ENCODE data around the gene XYLT1.

XYLT1 gene

GRCh38 chr16:17155485-17155884 lies 315.3 kb downstream of the XYLT1 start:
- no peak for DNase-seq (ENCODE audit: low read depth)
- H3K4me3 ChIP-seq (ENCODE audit: control insufficient read depth, low read depth, low read length) = no peak overlapping the region
- TF ChIP-seq CTCF (IDR thresholded peaks at IDR 0.05; ENCODE audit: control insufficient read depth, insufficient read depth, low read depth, low read length, missing control alignments) = no peak

GRCh38 chr16:17154981-17155380 lies 315.8 kb downstream of the XYLT1 start:
- no peak for TF ChIP-seq CTCF (IDR thresholded peaks at IDR 0.05; ENCODE audit: control insufficient read depth, insufficient read depth, low read depth, low read length, missing control alignments)
- H3K4me3 ChIP-seq (ENCODE audit: control insufficient read depth, low read depth, low read length) = no peak overlapping the region
- no peak for DNase-seq (ENCODE audit: low read depth)

GRCh38 chr16:17152311-17152710 lies 318.4 kb downstream of the XYLT1 start:
- DNase-seq (ENCODE audit: low read depth) = no peak
- TF ChIP-seq CTCF (IDR thresholded peaks at IDR 0.05; ENCODE audit: control insufficient read depth, insufficient read depth, low read depth, low read length, missing control alignments) = no peak
- no peak overlapping the region for H3K4me3 ChIP-seq (ENCODE audit: control insufficient read depth, low read depth, low read length)

GRCh38 chr16:17151335-17151734 lies 319.4 kb downstream of the XYLT1 start:
- DNase-seq (ENCODE audit: low read depth) = no peak
- H3K4me3 ChIP-seq (ENCODE audit: control insufficient read depth, low read depth, low read length) = no peak overlapping the region
- TF ChIP-seq CTCF (IDR thresholded peaks at IDR 0.05; ENCODE audit: control insufficient read depth, insufficient read depth, low read depth, low read length, missing control alignments) = no peak

GRCh38 chr16:17149904-17150483 lies 320.8 kb downstream of the XYLT1 start:
- DNase-seq (ENCODE audit: low read depth) = no peak
- no peak overlapping the region for H3K4me3 ChIP-seq (ENCODE audit: control insufficient read depth, low read depth, low read length)
- no peak for TF ChIP-seq CTCF (IDR thresholded peaks at IDR 0.05; ENCODE audit: control insufficient read depth, insufficient read depth, low read depth, low read length, missing control alignments)

GRCh38 chr16:17147942-17148341 lies 322.8 kb downstream of the XYLT1 start:
- no peak for DNase-seq (ENCODE audit: low read depth)
- TF ChIP-seq CTCF (IDR thresholded peaks at IDR 0.05; ENCODE audit: control insufficient read depth, insufficient read depth, low read depth, low read length, missing control alignments) = no peak

GRCh38 chr16:17145029-17145428 lies 325.7 kb downstream of the XYLT1 start:
- no peak for DNase-seq (ENCODE audit: low read depth)
- TF ChIP-seq CTCF (IDR thresholded peaks at IDR 0.05; ENCODE audit: control insufficient read depth, insufficient read depth, low read depth, low read length, missing control alignments) = no peak
- no peak overlapping the region for H3K4me3 ChIP-seq (ENCODE audit: control insufficient read depth, low read depth, low read length)

More at GRCh38 chr16:17147942-17148341, 322.8 kb downstream of the XYLT1 start:
- H3K4me3 ChIP-seq (ENCODE audit: control insufficient read depth, low read depth, low read length) = no peak overlapping the region
